HUDEP-2 (cell line): ENCODE results near the gene ZNF470.
A peak's percentile ranks its signal among the peaks of the same experiment; 100 is the strongest.

Experiments used
- DNase-seq, 76 experiments: peaks; one replicate each; lab custom pipeline; 2025; ENCODE audit not compliant: unreplicated experiment in 76 of 76; lab: John Stamatoyannopoulos, UW

The ZNF470 gene

GRCh38 chr19:56603829-56604228 is 36.6 kb downstream of the ZNF470 start:
- no peak for DNase-seq

DNA sequence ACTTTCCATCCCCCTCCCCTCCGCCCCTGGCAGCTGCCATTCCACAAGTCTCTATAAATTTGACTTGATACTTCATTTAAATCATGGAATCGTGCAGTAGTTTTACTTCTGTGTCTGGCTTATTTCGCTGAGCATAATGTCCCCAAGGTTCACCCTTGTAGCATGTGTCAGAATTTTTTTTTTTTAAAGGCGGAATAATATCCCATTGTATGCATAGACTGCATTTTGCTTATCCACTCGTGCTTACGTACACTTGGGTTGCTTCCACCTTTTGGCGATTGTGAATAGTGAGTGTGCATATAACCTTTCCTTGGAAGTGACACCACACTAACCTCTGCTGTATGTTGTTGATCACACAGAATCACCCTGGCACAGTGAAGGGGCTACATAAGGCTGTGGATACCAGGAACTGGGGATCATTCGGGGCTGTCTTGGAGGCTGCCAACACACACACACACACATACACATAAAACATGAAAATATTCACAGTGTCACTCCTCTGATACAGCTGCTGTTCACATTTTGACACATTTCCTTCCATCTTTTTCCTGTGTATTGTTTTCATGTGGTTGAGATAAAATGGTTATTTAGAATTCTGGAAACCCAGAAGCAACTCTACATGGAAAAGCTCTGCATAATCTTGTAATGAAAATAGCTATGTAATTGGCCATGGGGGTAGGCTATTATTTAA is 41.2 kb downstream of the ZNF470 start:
- DNase-seq = no peak

DNA sequence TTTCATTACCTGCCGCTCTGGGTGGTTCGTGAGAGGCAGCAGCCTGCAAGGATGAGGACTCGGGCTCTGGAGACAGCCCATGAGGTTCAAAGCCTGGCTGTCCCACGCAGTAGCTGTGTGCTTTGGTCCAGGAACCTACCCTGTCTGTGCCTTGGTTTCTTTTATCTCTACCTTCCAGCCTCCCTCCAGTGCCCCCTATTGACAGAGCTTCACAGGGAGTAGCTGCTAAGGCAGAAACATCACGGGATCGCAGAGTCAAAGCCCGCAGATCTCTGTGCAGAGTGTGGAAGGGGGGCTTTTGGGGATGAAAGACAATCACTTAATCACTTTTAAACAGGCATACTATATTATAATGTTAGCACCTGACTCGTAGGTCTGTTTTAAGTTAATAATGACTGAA is 44.0 kb downstream of the ZNF470 start:
- DNase-seq = no peak

DNA sequence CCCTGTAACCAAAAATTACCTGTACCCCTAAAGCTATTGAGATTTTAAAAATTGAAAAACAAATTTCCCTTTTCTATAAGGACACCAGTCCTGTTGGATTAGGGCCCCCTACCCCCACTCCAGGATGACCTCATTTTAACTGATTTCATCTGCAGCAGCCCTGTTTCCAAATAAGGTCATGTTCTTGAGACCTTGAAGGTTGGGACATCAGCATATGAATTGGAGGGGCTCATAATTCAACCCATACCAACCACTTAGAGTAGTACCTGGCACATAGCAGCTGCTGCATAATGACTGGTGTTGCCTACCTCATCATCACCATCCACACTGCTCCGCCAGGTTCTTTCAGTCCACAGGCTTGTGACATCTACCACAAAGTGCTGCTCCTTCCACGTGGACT is 45.5 kb downstream of the ZNF470 start:
- DNase-seq = no peak

GRCh38 chr19:56613639-56614038 is 46.4 kb downstream of the ZNF470 start:
- no peak for DNase-seq

GRCh38 chr19:56617531-56617930 is 50.3 kb downstream of the ZNF470 start:
- no peak for DNase-seq

DNA sequence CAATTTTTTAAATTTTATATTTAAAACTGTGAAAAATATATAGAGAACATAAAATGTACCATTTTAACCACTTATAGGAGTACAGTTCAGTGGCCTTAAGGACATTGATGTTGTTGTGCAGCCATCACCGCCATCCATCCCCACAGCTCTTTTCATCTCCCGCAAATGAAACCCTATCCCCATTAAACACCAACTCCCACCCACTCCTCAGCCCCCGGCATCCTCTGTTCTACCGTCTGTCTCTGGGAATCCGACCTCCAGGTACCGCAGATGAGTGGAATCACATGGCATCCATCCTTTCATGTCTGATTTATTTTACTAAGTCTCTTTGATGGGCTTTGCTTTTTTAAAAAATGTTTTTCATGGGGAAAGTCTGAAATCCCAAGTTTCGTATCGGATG is 51.9 kb downstream of the ZNF470 start:
- no peak for DNase-seq

DNA sequence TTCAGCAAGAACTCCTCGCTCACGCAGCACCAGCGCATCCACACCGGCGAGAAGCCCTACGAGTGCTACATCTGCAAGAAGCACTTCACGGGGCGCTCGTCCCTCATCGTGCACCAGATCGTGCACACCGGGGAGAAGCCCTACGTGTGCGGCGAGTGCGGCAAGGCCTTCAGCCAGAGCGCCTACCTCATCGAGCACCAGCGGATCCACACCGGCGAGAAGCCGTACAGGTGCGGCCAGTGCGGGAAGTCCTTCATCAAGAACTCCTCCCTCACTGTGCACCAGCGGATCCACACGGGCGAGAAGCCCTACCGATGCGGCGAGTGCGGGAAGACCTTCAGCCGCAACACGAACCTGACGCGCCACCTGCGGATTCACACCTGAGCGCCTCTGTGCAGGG is 55.1 kb downstream of the ZNF470 start:
- no peak for DNase-seq

GRCh38 chr19:56623006-56623405 is 55.7 kb downstream of the ZNF470 start:
- DNase-seq = no peak

GRCh38 chr19:56625708-56626107 is 58.4 kb downstream of the ZNF470 start:
- DNase-seq = no peak

GRCh38 chr19:56633021-56633420 is 65.8 kb downstream of the ZNF470 start:
- DNase-seq = no peak

GRCh38 chr19:56637976-56638555 is 70.8 kb downstream of the ZNF470 start:
- peak in 42 of 76 experiments; percentile 4 to 62 (median 22) for DNase-seq
